ENCODE data around the gene SLC16A6.

- TF ChIP-seq, protein P1, sequence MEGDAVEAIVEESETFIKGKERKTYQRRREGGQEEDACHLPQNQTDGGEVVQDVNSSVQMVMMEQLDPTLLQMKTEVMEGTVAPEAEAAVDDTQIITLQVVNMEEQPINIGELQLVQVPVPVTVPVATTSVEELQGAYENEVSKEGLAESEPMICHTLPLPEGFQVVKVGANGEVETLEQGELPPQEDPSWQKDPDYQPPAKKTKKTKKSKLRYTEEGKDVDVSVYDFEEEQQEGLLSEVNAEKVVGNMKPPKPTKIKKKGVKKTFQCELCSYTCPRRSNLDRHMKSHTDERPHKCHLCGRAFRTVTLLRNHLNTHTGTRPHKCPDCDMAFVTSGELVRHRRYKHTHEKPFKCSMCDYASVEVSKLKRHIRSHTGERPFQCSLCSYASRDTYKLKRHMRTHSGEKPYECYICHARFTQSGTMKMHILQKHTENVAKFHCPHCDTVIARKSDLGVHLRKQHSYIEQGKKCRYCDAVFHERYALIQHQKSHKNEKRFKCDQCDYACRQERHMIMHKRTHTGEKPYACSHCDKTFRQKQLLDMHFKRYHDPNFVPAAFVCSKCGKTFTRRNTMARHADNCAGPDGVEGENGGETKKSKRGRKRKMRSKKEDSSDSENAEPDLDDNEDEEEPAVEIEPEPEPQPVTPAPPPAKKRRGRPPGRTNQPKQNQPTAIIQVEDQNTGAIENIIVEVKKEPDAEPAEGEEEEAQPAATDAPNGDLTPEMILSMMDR (IDR thresholded peaks at IDR 0.05): no peak
- TF ChIP-seq POLR2A (IDR thresholded peaks at IDR 0.05): no peak
These were observed 7.7 kb upstream of the SLC16A6 start for GRCh38 chr17:68298601-68299000.
